BLaER1 (cell line): ENCODE measurements around the gene LIG3.
"Not testable (repeated sequence)": the region's sequence is repeated elsewhere in the genome, so short reads cannot be mapped to it uniquely, and the experiment has no call there.

Source experiments
- H3K27ac ChIP-seq: shearing (Covaris generic); formaldehyde crosslinking; 2 replicates; pipeline ENCODE4 v1.8.1; 2022
- H3K27me3 ChIP-seq: shearing (Covaris generic); formaldehyde crosslinking; 2 replicates; pipeline ENCODE4 v1.8.1; 2022
- H3K36me3 ChIP-seq: shearing (Covaris generic); formaldehyde crosslinking; 2 replicates; pipeline ENCODE4 v1.8.1; 2022
- H3K4me1 ChIP-seq: shearing (Covaris generic); formaldehyde crosslinking; 2 replicates; pipeline ENCODE4 v1.8.1; 2022
- H3K4me2 ChIP-seq: shearing (Covaris generic); formaldehyde crosslinking; 2 replicates; pipeline ENCODE4 v1.8.1; 2022
- H3K4me3 ChIP-seq: shearing (Covaris generic); formaldehyde crosslinking; 2 replicates; pipeline ENCODE4 v1.8.1; 2022
- H3K9ac ChIP-seq: shearing (Covaris generic); formaldehyde crosslinking; 2 replicates; pipeline ENCODE4 v1.8.1; 2022
- H3K9me3 ChIP-seq: shearing (Covaris generic); formaldehyde crosslinking; 2 replicates; pipeline ENCODE4 v1.8.1; 2022
- H4K20me1 ChIP-seq: shearing (Covaris generic); formaldehyde crosslinking; 2 replicates; pipeline ENCODE4 v1.8.1; 2022
- Cebpa-rat ChIP-seq: shearing (Covaris generic); IDR thresholded peaks from 2 replicates; pipeline ENCODE4 v1.8.1; 2022

The LIG3 gene

GRCh38 chr17:35028531-35029262, 48.4 kb downstream of the LIG3 start:
- H3K4me1 ChIP-seq = no peaks in the 10 kb centered on the region; the same call in 1 of the 2 replicates
- H3K36me3 ChIP-seq = peaks cover 7% of the 10 kb centered on the region; the same call in 1 of the 2 replicates
- no peak overlapping the region for H3K4me2 ChIP-seq
- no peaks in the 10 kb centered on the region for H3K27me3 ChIP-seq
- no peak overlapping the region for H3K9ac ChIP-seq
- no peaks in the 10 kb centered on the region for H3K9me3 ChIP-seq
- no peak overlapping the region for H3K4me3 ChIP-seq
- TF ChIP-seq Cebpa-rat = no peak
- H3K27ac ChIP-seq = no peak overlapping the region
- H4K20me1 ChIP-seq = no peaks in the 10 kb centered on the region

GRCh38 chr17:35030780-35031179, 50.5 kb downstream of the LIG3 start:
- H3K27ac ChIP-seq = no peak overlapping the region
- no peak for TF ChIP-seq Cebpa-rat
- no peak overlapping the region for H3K4me2 ChIP-seq
- H3K9me3 ChIP-seq = no peaks in the 10 kb centered on the region
- no peaks in the 10 kb centered on the region for H3K4me1 ChIP-seq
- H3K36me3 ChIP-seq = peaks cover 7% of the 10 kb centered on the region; the same call in 1 of the 2 replicates
- no peak overlapping the region for H3K9ac ChIP-seq
- H3K4me3 ChIP-seq = no peak overlapping the region
- H3K27me3 ChIP-seq = no peaks in the 10 kb centered on the region
- no peaks in the 10 kb centered on the region for H4K20me1 ChIP-seq

GRCh38 chr17:35038453-35038852, 58.1 kb downstream of the LIG3 start:
- no peaks in the 10 kb centered on the region for H3K9me3 ChIP-seq
- no peaks in the 10 kb centered on the region for H4K20me1 ChIP-seq
- no peak overlapping the region for H3K4me2 ChIP-seq
- H3K9ac ChIP-seq = no peak overlapping the region
- no peaks in the 10 kb centered on the region for H3K27me3 ChIP-seq
- no peak overlapping the region for H3K27ac ChIP-seq
- TF ChIP-seq Cebpa-rat = no peak
- no peaks in the 10 kb centered on the region for H3K36me3 ChIP-seq
- no peak overlapping the region for H3K4me3 ChIP-seq
- no peaks in the 10 kb centered on the region for H3K4me1 ChIP-seq

GRCh38 chr17:35041390-35041789, 61.1 kb downstream of the LIG3 start:
- Histone ChIP-seq H3K9me3 (no peaks in the 10 kb centered on the region), H3K27ac (no peak overlapping the region), H3K36me3 (no peaks in the 10 kb centered on the region), H3K9ac (no peak overlapping the region), H3K4me2 (no peak overlapping the region), H4K20me1 (no peaks in the 10 kb centered on the region), H3K4me1 (no peaks in the 10 kb centered on the region), H3K4me3 (no peak overlapping the region), H3K27me3 (no peaks in the 10 kb centered on the region)
- no peak for TF ChIP-seq Cebpa-rat

GRCh38 chr17:35044181-35044580, 63.9 kb downstream of the LIG3 start:
- Histone ChIP-seq H3K9ac (no peak overlapping the region), H3K27ac (no peak overlapping the region), H3K4me3 (no peak overlapping the region), H3K9me3 (no peaks in the 10 kb centered on the region), H3K27me3 (no peaks in the 10 kb centered on the region), H3K4me1 (no peaks in the 10 kb centered on the region), H3K4me2 (no peak overlapping the region), H4K20me1 (no peaks in the 10 kb centered on the region), H3K36me3 (no peaks in the 10 kb centered on the region)
- no peak for TF ChIP-seq Cebpa-rat

- H3K4me3 ChIP-seq, H3K4me2 ChIP-seq, H4K20me1 ChIP-seq, H3K9ac ChIP-seq, H3K27ac ChIP-seq, H3K36me3 ChIP-seq, H3K4me1 ChIP-seq, H3K27me3 ChIP-seq, H3K9me3 ChIP-seq: not testable (repeated sequence)
These were observed 65.2 kb downstream of the LIG3 start for GRCh38 chr17:35045458-35045979.

- Histone ChIP-seq H4K20me1 (no peaks in the 10 kb centered on the region), H3K4me2 (no peak overlapping the region), H3K27me3 (no peaks in the 10 kb centered on the region), H3K9ac (no peak overlapping the region), H3K9me3 (no peaks in the 10 kb centered on the region), H3K27ac (no peak overlapping the region), H3K4me3 (no peak overlapping the region), H3K4me1 (peaks cover 12% of the 10 kb centered on the region), H3K36me3 (no peaks in the 10 kb centered on the region)
- TF ChIP-seq Cebpa-rat = no peak
These were observed 65.9 kb downstream of the LIG3 start for GRCh38 chr17:35046245-35046644.

GRCh38 chr17:35046740-35047283, 66.5 kb downstream of the LIG3 start:
- H3K9ac ChIP-seq = no peak overlapping the region
- no peak overlapping the region for H3K4me2 ChIP-seq
- H3K4me3 ChIP-seq = no peak overlapping the region
- H4K20me1 ChIP-seq = no peaks in the 10 kb centered on the region
- H3K27me3 ChIP-seq = no peaks in the 10 kb centered on the region
- no peak overlapping the region for H3K27ac ChIP-seq
- TF ChIP-seq Cebpa-rat = no peak
- no peaks in the 10 kb centered on the region for H3K9me3 ChIP-seq
- peaks cover 17% of the 10 kb centered on the region for H3K4me1 ChIP-seq
- no peaks in the 10 kb centered on the region for H3K36me3 ChIP-seq

- no peaks in the 10 kb centered on the region for H3K27me3 ChIP-seq
- H3K4me3 ChIP-seq = no peak overlapping the region
- TF ChIP-seq Cebpa-rat = no peak
- no peak overlapping the region for H3K27ac ChIP-seq
- peaks cover 33% of the 10 kb centered on the region for H3K4me1 ChIP-seq
- H3K4me2 ChIP-seq = no peak overlapping the region
- no peaks in the 10 kb centered on the region for H4K20me1 ChIP-seq
- no peaks in the 10 kb centered on the region for H3K36me3 ChIP-seq
- no peaks in the 10 kb centered on the region for H3K9me3 ChIP-seq
- no peak overlapping the region for H3K9ac ChIP-seq
These were observed 68.5 kb downstream of the LIG3 start for GRCh38 chr17:35048685-35049379.

- no peak overlapping the region for H3K27ac ChIP-seq
- no peak overlapping the region for H3K9ac ChIP-seq
- H3K4me3 ChIP-seq = no peak overlapping the region
- H3K4me2 ChIP-seq = no peak overlapping the region; the same call in 1 of the 2 replicates
- H3K9me3 ChIP-seq = no peaks in the 10 kb centered on the region
- no peaks in the 10 kb centered on the region for H4K20me1 ChIP-seq
- H3K27me3 ChIP-seq = no peaks in the 10 kb centered on the region
- H3K4me1 ChIP-seq = peaks cover 33% of the 10 kb centered on the region
- TF ChIP-seq Cebpa-rat = no peak
- H3K36me3 ChIP-seq = no peaks in the 10 kb centered on the region
These were observed 69.9 kb downstream of the LIG3 start for GRCh38 chr17:35050170-35050569.
